A673 (cell line): ENCODE results near the gene CACNA2D2. TPM values are rescaled to one million over a fixed set of nuclear protein-coding genes. Genes with fewer than 3 reads are reported as not detected.

ENCODE experiments used
- BruUV-seq: library from RNA; stranded (reverse); fragments of 400-500 nt; replicated peaks from 2 replicates; lab custom pipeline; 2021; lab: Mats Ljungman, UMichigan
- CTCF ChIA-PET: fragments of 300-600 bp; sonication (Branson Sonifier 250); formaldehyde crosslinking; loops from one replicate; lab custom pipeline; 2022; ENCODE audit warnings: antibody characterized with exemption; lab: Charles Lee
- POLR2A ChIA-PET: fragments of 300-600 bp; sonication (Branson Sonifier 250); formaldehyde crosslinking; loops from one replicate; lab custom pipeline; 2022; ENCODE audit warnings: antibody characterized with exemption; ENCODE audit not compliant: low non-redundant PET; lab: Charles Lee
- DNase-seq: peaks from one replicate; pipeline ENCODE4 v3.0.0-alpha.2; 2015; ENCODE audit warnings: low spot score
- H3K27ac ChIP-seq: fragments of 200-600 bp; sonication (generic); 2 replicates; pipeline ENCODE4 v1.5.1; 2016; ENCODE audit warnings: mixed run types, low read depth, mild to moderate bottlenecking, mixed read lengths, antibody characterized with exemption, low read length; ENCODE audit not compliant: poor library complexity, severe bottlenecking
- H3K27me3 ChIP-seq: fragments of 200-600 bp; sonication (generic); replicated peaks from 2 replicates; pipeline ENCODE4 v1.6.1; 2017; ENCODE audit warnings: mixed run types, low read depth, mild to moderate bottlenecking, mixed read lengths, antibody characterized with exemption, low read length; ENCODE audit not compliant: insufficient read depth, poor library complexity
- H3K36me3 ChIP-seq: fragments of 200-600 bp; sonication (generic); 2 replicates; pipeline ENCODE4 v1.6.1; 2016; ENCODE audit warnings: mixed run types, mild to moderate bottlenecking, mixed read lengths, antibody characterized with exemption, low read length; ENCODE audit not compliant: insufficient read depth, poor library complexity, severe bottlenecking
- H3K4me1 ChIP-seq: fragments of 200-600 bp; sonication (generic); 2 replicates; pipeline ENCODE4 v1.6.1; 2017; ENCODE audit warnings: mixed run types, mild to moderate bottlenecking, mixed read lengths, antibody characterized with exemption, low read length; ENCODE audit not compliant: insufficient read depth, poor library complexity, severe bottlenecking
- H3K4me3 ChIP-seq: fragments of 200-600 bp; sonication (generic); 2 replicates; pipeline ENCODE4 v1.5.1; 2016; ENCODE audit warnings: low read depth, mixed run types, mild to moderate bottlenecking, mixed read lengths, low read length; ENCODE audit not compliant: poor library complexity, severe bottlenecking
- H3K9me3 ChIP-seq: fragments of 200-600 bp; sonication (generic); 2 replicates; pipeline ENCODE4 v1.6.1; 2016; ENCODE audit warnings: mixed run types, low read depth, mild to moderate bottlenecking, mixed read lengths, antibody characterized with exemption, low read length; ENCODE audit not compliant: poor library complexity, severe bottlenecking
- EZH2 ChIP-seq: fragments of 200-600 bp; sonication (generic); IDR thresholded peaks from 2 replicates; pipeline ENCODE4 v1.6.1; 2017; ENCODE audit warnings: borderline replicate concordance, low read depth, mild to moderate bottlenecking, mixed read lengths, antibody characterized with exemption, low read length; ENCODE audit not compliant: poor library complexity, severe bottlenecking
- intact Hi-C: fragments of 100-400 bp; cut with micrococcal nuclease; formaldehyde crosslinking; loops from one replicate; pipeline ENCODE4 v1.10.0; 2022; ENCODE audit not compliant: unreplicated experiment
- total RNA-seq: library from RNA; stranded (reverse); gene quantifications from 2 replicates; pipeline ENCODE4 v1.2.3, GENCODE V29; 2021
- TF ChIP-seq, protein P1 (sequence below): fragments of 300-800, 200-600 bp; sonication (generic); conservative IDR thresholded peaks from 2 replicates; pipeline ENCODE4 v1.5.1; 2017; ENCODE audit warnings: low read depth, mild to moderate bottlenecking, antibody characterized with exemption, low read length, moderate library complexity, mixed read lengths

CACNA2D2 gene
- total RNA-seq, 1 experiment from 2014 or later, result 0.17 TPM

DNA sequence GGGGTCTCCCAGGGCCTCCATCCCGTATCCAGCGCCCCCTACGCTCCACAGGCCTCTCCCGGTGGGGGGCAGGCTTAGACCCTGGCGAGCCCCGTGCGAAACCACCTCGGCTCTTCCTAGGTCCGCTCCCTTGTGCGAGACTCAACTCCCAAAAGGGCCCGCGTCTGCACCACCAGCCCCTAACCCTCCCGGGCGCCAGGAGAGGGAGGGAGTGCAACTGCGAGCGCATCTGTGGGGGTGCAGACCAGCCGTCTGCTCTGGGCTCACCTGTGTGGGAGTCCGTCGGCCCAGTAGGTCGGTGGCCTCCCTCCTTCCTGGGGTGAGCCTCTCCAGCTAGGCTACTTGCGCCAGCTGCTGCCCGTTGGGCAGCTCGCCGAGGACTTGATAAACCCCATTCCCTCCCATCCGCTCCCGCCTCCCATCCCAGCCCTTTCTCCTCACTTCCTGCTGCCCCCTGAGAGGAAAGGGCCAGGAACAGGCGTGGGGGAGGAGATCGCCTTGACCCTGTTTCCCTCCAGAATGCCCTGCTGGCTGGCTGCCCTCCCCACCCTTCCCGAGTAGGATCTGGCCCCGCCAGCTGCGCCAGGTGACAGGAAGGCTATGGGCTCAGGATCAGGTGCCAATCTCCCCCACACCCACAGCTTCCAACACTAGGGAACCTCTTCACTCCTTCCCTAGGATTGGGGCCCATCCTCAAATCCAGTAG, 180.9 kb downstream of the CACNA2D2 start, which contains the start of gene HYAL2:
Gene HYAL2 (minus strand): TSS at position 360 of the 706 bp plus-strand sequence. CDS start 2,256 bp downstream, outside the sequence.
- intact Hi-C loops, result no loop called here

DNA sequence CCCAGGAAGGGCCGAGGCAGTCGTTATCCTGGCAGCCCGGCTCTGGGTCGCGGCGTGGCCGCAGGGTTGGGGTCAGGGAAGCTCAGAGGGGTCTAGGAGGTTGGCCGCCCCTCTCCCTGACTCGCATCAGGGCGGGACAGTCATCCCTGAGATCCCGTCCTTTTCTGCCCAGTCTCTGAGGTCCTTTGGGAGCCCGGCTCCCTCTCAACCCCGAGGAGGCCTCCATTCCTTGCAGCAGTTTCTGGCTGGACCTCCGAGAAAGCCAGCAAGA, 181.4 kb downstream of the CACNA2D2 start:
- DNase-seq, result no peak
- Histone ChIP-seq H3K4me3 (peak overlapping the region; percentile 73), H3K9me3 (no peaks in the 10 kb centered on the region), H3K4me1 (peaks cover 3% of the 10 kb centered on the region), H3K36me3 (no peaks in the 10 kb centered on the region), H3K27ac (peak overlapping the region; percentile 99), H3K27me3 (no peaks in the 10 kb centered on the region)
- TF ChIP-seq EZH2, result no peak
- TF ChIP-seq, protein P1, sequence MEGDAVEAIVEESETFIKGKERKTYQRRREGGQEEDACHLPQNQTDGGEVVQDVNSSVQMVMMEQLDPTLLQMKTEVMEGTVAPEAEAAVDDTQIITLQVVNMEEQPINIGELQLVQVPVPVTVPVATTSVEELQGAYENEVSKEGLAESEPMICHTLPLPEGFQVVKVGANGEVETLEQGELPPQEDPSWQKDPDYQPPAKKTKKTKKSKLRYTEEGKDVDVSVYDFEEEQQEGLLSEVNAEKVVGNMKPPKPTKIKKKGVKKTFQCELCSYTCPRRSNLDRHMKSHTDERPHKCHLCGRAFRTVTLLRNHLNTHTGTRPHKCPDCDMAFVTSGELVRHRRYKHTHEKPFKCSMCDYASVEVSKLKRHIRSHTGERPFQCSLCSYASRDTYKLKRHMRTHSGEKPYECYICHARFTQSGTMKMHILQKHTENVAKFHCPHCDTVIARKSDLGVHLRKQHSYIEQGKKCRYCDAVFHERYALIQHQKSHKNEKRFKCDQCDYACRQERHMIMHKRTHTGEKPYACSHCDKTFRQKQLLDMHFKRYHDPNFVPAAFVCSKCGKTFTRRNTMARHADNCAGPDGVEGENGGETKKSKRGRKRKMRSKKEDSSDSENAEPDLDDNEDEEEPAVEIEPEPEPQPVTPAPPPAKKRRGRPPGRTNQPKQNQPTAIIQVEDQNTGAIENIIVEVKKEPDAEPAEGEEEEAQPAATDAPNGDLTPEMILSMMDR, result no peak
- intact Hi-C loops, result no loop called here
- BruUV-seq, result no TSS peak
- ChIA-PET POLR2A (no interaction called here), CTCF (no interaction called here)

More for the DNA sequence above, 180.9 kb downstream of the CACNA2D2 start, which contains the start of gene HYAL2:
- H3K36me3 ChIP-seq, result no peaks in the 10 kb centered on the region
- no TSS peak for BruUV-seq
- no peaks in the 10 kb centered on the region for H3K9me3 ChIP-seq
- CTCF ChIA-PET, result no interaction called here
- POLR2A ChIA-PET, result no interaction called here
- H3K27ac ChIP-seq, result peak within 1 kb of the TSS; percentile 99
- no peaks in the 10 kb centered on the region for H3K27me3 ChIP-seq
- no peak for DNase-seq
- peak within 1 kb of the TSS; percentile 73 for H3K4me3 ChIP-seq
- peaks cover 3% of the 10 kb centered on the region for H3K4me1 ChIP-seq
- TF ChIP-seq, protein P1, result no peak
- TF ChIP-seq EZH2, result no peak

DNA sequence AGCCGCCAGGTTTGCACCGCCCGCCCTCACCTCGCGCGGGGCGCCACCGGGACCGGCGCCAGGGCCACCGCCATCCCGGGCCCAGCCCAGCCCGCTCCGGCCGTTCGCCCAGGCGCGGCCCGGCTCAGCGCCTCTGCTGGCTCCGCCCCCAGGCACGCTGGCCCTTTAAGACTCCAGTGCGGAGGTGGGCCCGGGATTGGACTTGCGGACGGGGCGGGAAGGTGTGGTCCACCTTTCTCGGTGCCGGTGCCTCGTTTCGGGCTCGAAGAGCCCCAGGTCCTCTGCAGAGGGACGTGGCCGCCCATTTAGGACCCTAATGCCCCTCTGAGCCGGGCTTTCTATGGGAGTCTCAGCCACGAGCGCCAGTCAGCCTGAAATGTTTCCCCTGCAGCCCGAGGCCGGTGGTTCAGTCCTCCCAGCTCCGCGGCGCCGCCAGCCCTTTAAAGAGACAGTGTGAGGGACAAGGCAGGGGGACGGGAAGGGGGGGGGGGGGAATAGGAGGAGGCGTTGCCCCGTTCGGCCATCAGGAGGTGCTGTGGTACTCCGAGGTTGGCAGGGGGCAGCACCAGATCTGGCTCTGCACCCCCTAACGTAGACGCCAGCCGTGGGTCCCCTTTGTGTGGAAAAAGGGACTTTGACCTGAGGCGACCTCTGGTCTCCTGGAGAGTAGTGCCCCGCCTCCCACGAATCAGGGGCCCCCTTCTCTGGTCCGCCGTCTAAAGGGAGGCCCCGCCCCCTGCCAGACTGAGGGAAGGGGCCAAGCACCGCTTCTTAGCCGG, 181.9 kb downstream of the CACNA2D2 start:
- DNase-seq, result peak; percentile 86
- Histone ChIP-seq H3K27me3 (no peaks in the 10 kb centered on the region), H3K36me3 (no peaks in the 10 kb centered on the region), H3K27ac (peak overlapping the region; percentile 99), H3K9me3 (no peaks in the 10 kb centered on the region), H3K4me3 (peak overlapping the region; percentile 73), H3K4me1 (peaks cover 3% of the 10 kb centered on the region)
- intact Hi-C loops, result no loop called here
- no TSS peak for BruUV-seq
- POLR2A ChIA-PET, result no interaction called here
- TF ChIP-seq, protein P1, result peak; percentile 47
- TF ChIP-seq EZH2, result no peak
- CTCF ChIA-PET, result interaction anchor here (0.6 kb wide), 3 partner anchors 15 to 83 kb away, joined by 6 to 9 read pairs (median 6); no protein-coding TSS in a partner anchor
